NCI-H187 (cell line): ENCODE measurements around the gene FBXW2.
"Not testable (repeated sequence)": the region's sequence is repeated elsewhere in the genome, so short reads cannot be mapped to it uniquely, and the experiment has no call there.

Experiments
- DNase-seq, 2 experiments: peaks; one replicate each; lab custom pipeline; 2025; lab: John Stamatoyannopoulos, UW

The FBXW2 gene, protein sequence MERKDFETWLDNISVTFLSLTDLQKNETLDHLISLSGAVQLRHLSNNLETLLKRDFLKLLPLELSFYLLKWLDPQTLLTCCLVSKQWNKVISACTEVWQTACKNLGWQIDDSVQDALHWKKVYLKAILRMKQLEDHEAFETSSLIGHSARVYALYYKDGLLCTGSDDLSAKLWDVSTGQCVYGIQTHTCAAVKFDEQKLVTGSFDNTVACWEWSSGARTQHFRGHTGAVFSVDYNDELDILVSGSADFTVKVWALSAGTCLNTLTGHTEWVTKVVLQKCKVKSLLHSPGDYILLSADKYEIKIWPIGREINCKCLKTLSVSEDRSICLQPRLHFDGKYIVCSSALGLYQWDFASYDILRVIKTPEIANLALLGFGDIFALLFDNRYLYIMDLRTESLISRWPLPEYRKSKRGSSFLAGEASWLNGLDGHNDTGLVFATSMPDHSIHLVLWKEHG

GRCh38 chr9:120792898-120793765 is at the start of gene FBXW2:
Gene FBXW2, minus strand, starts transcription at chr9:120793416. Its CDS starts 5,158 bp downstream, at chr9:120788258.
- DNase-seq, result peak; percentile 31 to 58

GRCh38 chr9:120841930-120842684 is 48.9 kb upstream of the FBXW2 start:
- DNase-seq, result no peak

DNA sequence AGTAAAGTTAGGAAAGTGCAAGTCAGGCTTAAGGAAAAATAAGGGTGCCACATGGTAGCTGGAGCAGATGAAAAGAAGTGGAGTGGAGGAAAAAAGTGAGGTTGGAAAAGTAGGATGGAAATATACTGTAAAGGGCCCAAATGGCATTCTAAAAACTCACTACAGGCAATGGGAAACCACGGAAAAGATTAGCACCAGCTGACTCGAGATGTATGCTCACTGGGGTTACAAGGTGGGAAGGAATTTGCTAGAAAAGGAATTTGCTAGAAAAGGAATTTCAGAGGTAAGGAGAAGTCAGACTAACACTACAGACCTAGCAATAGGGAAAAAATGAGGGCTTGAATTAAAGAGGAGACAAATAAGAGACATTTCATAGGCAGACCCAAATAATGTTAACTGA is 45.9 kb upstream of the FBXW2 start:
- no peak for DNase-seq

DNA sequence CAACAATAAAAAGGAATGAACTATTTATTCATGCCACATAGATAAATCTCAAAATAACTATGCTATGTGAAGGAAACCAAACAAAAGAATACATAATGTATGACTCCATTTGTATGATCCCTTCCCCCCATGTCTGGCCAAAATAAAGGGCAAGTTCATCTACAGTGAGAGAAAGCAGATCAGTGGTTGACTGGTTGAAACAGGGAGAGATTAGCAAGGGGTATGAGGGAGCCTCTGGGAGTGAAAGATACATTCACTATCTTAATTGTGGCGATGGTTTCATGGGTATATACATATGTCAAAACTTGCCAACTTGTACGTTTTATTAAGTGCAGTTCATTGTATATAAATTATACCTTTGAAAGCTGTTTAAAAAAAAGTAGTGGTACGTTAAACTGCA is 44.7 kb upstream of the FBXW2 start:
- DNase-seq, result no peak

DNA sequence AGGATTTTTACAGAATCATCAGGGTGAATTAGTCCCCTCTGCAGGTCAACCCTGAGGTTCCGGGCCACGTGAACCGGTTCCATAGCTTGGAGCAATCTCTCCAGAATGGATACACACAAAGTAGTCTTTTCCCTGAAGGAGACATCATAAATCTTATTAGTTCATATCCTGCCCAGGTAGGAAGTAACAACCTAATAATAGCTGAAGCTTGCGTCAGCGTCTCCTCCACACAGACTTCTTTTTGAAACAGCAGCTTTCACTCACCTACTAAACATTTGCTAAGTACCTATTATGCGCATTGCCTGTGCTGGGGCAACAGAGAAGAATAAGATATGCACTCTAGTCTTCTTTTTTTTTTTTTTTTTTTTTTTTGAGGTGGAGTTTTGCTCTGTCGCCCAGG is 40.1 kb upstream of the FBXW2 start:
- DNase-seq, result no peak

- no peak for DNase-seq
Observed at GRCh38 chr9:120832807-120833206, 39.6 kb upstream of the FBXW2 start.

- DNase-seq, result no peak
Observed at GRCh38 chr9:120830865-120831264, 37.6 kb upstream of the FBXW2 start.

GRCh38 chr9:120830151-120830550 is 36.9 kb upstream of the FBXW2 start:
- DNase-seq, result no peak

DNA sequence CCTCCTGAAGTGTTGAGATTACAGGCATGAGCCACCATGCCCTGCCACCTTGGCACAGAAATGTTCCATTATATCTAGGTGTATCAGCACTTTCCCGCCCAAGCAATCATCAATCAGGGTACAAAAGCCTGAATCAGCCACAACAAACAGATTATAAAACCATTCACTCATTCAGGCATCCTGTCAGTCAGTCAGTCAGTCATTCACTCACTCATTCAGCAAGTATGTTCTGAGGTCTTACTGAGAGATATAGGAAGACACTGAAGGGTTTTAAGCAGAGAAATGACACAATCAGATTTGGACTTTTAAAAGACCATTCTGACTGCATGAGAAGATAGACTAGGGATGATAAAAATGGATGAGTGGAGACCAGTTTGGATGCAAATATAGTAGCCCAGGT is 36.4 kb upstream of the FBXW2 start:
- DNase-seq, result no peak

DNA sequence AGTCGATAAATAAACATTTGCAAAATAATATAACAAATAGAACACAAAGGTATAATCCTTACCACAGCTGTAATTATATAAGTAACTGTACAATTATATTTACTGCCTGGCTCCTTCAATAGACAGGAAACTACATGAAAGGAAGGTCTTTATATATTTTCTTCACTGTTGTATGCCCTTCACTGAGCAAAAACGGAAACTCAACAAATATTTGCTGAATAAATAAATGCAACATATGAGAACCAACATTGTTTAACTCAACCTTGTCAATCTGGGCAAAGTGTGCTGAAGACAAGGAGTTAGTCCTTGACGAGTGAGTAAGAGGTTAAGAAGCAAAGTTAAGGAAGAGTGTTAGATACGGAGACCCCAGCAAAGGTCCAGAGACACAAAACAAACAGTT is 26.9 kb upstream of the FBXW2 start:
- no peak for DNase-seq

- no peak for DNase-seq
Observed at GRCh38 chr9:120818595-120818994, 25.4 kb upstream of the FBXW2 start.

DNA sequence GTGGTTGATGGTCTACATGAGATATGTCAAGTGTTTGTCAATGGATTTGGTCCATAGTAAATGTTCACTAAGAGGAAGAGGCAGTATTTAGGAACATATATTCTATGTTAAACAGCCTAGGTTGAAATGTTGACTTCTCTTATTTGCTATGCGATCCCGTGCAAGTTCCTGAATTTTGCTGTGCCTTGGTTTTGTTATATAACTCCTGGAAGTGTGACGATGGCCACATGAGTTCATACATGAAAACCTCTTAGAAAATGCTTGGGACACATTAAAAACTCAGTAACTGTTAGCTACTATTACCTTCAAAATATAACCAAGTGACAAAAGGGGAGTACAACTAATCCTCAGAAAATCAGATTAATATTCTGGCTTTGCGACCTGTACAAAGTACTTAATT is 21.9 kb upstream of the FBXW2 start:
- DNase-seq, result no peak

- no peak for DNase-seq
Observed at GRCh38 chr9:120808931-120809330, 15.7 kb upstream of the FBXW2 start.

DNA sequence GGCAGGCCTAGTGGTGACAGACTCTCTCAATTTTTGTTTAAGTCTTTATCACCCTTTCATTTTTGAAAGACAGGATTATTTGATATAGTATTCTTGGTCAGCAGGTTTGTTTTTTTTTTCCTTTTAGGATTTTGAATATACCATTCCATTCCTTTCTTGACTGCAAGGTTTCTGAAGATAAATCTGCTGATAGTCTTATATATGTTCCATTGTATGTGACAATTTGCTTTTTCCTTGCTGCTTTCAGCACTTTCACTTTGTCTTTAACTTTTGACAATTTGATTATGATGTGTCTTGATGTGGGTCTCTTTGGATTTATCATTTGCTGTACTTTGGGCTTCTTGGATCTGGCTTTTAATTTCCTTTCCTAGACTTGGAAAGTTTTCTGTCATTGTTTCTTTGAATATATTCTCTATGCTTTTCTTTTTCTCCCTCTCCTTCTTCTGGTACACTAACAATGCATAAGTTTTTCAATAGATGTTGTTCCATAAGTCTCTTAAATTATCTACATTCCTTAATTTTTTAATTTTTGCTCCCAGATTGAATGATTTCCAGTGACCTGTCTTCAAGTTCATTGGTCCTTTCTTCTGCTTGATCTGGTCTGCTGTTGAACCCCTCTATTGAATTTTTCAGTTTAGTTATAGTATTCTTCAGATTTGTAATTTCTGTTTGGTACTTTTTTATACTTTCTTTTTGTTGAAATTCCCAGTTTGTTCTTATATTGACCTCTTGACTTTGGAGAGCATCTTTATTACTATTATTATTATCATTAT is 14.6 kb upstream of the FBXW2 start:
- no peak for DNase-seq

GRCh38 chr9:120804784-120805363 is 11.7 kb upstream of the FBXW2 start:
- not testable (repeated sequence) for DNase-seq

DNA sequence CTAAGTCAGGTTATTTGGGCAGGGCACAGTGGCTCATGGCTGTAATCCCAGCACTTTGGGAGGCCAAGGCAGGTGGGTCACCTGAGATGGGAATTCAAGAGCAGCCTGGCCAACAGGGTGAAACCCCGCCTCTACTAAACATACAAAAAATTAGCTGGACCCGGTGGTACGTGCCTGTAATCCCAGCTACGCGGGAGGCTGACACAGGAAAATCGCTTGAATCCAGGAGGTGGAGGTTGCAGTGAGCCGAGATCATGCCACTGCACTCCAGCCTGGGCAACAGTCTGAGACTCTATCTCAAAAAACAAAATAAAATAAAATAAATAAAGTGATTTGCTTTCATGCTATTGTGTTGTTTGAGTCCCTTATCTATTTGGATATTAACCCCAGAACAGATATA is 8.2 kb upstream of the FBXW2 start:
- DNase-seq, result no peak

GRCh38 chr9:120791161-120791560 is 2.1 kb downstream of the FBXW2 start:
- no peak for DNase-seq

GRCh38 chr9:120787933-120788332 is 5.3 kb downstream of the FBXW2 start:
- DNase-seq, result no peak

- no peak for DNase-seq
Observed at GRCh38 chr9:120783602-120784047, 9.6 kb downstream of the FBXW2 start.

- DNase-seq, result no peak
Observed at GRCh38 chr9:120781236-120781635, 12.0 kb downstream of the FBXW2 start.

DNA sequence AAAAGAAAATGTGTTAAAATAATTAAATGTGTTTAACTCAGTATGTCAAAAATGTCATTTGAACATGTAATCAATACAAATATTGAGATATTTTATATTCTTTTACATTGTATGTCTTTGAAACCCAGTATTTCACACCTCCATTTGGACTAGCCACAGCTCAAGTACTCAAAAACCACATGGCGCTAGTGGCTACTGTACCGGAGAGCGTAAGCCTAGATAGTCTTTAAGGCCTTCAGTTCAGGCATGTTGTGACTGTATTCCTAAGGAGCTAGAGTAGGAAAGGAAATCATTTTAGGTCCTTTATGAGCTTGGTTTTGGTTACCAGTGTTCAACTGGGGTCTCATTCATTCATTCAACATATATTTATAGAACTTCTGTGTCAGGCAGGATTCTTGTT is 12.8 kb downstream of the FBXW2 start:
- no peak for DNase-seq
